K562 (cell line): ENCODE results near the gene H2BK1. TPM values are rescaled to one million over a fixed set of nuclear protein-coding genes. Genes with fewer than 3 reads are reported as not detected.

Experiments
- ATF6 ChIP-seq: sonication (generic); formaldehyde crosslinking; IDR thresholded peaks from 2 replicates; pipeline ENCODE4 v1.4.0; 2020; ENCODE audit warnings: mild to moderate bottlenecking, missing genetic modification reagents
- CXXC5 ChIP-seq: fragments of 250-450 bp; sonication (Bioruptor Pico); IDR thresholded peaks from 2 replicates; pipeline ENCODE4 v1.8.0; 2022; ENCODE audit warnings: inconsistent platforms, mild to moderate bottlenecking, moderate library complexity
- FOXM1 ChIP-seq, 2 experiments: fragments of 450-650 bp in 1 of 2; sonication (generic) in 1 of 2; formaldehyde crosslinking in 1 of 2; IDR thresholded peaks; 2 replicates each; pipeline versions ENCODE4 v1.6.1 to v1.9.0; 2017 to 2022; ENCODE audit warnings: low read depth in 2 of 2, mild to moderate bottlenecking in 2 of 2, missing genetic modification reagents in 1 of 2, moderate library complexity in 1 of 2
- HEY1 ChIP-seq: fragments of 250-450 bp; sonication (Bioruptor Pico); IDR thresholded peaks from 2 replicates; pipeline ENCODE4 v1.5.0; 2020; ENCODE audit warnings: mild to moderate bottlenecking, moderate library complexity, borderline replicate concordance
- HIVEP1 ChIP-seq: fragments of 250-450 bp; sonication (Bioruptor Pico); IDR thresholded peaks from 2 replicates; pipeline ENCODE4 v1.4.0; 2020; ENCODE audit warnings: mild to moderate bottlenecking
- MCM7 ChIP-seq, 2 experiments: fragments of 450-650 bp; IDR thresholded peaks; 2 replicates each; pipeline ENCODE4 v1.6.1; 2016 to 2018
- MED1 ChIP-seq: sonication (generic); formaldehyde crosslinking; IDR thresholded peaks from 2 replicates; pipeline ENCODE4 v1.8.1; 2023; ENCODE audit warnings: missing genetic modification reagents, borderline replicate concordance
- MTA3 ChIP-seq: fragments of 450-650 bp; formaldehyde crosslinking; IDR thresholded peaks from 2 replicates; pipeline ENCODE4 v1.6.1; 2017; ENCODE audit warnings: mild to moderate bottlenecking, borderline replicate concordance
- NR1H2 ChIP-seq: sonication (generic); formaldehyde crosslinking; IDR thresholded peaks from 2 replicates; pipeline ENCODE4 v1.4.0; 2020; ENCODE audit warnings: mild to moderate bottlenecking, missing genetic modification reagents
- NR2C1 ChIP-seq, 2 experiments: fragments of 450-650 bp; IDR thresholded peaks; 2 replicates each; pipeline ENCODE4 v1.6.1; 2017; ENCODE audit warnings: mild to moderate bottlenecking in 2 of 2, antibody characterized with exemption in 1 of 2, inconsistent platforms in 1 of 2, missing compliant biosample characterization in 1 of 2, missing genetic modification characterization in 1 of 2
- POLR3A ChIP-seq: IDR thresholded peaks from 2 replicates; pipeline ENCODE4 v1.6.1; 2011; ENCODE audit warnings: borderline replicate concordance, mild to moderate bottlenecking, moderate library complexity; ENCODE audit not compliant: insufficient read length, insufficient read depth; ENCODE audit errors: extremely low read depth
- RBM15 ChIP-seq: fragments of 200-400 bp; formaldehyde crosslinking; IDR thresholded peaks from 2 replicates; pipeline ENCODE4 v1.6.1; 2018; ENCODE audit warnings: mild to moderate bottlenecking, low read length, moderate library complexity; ENCODE audit not compliant: insufficient read depth
- RUNX1 ChIP-seq: sonication (generic); IDR thresholded peaks from 2 replicates; pipeline ENCODE4 v1.6.1; 2016; ENCODE audit warnings: antibody characterized with exemption, low read depth
- SIX5 ChIP-seq, 2 experiments: IDR thresholded peaks; 2 replicates each; pipeline ENCODE4 v1.6.1; 2011; ENCODE audit warnings: low read length in 2 of 2, borderline replicate concordance in 1 of 2, low read depth in 1 of 2, mild to moderate bottlenecking in 1 of 2, moderate library complexity in 1 of 2; ENCODE audit not compliant: insufficient read depth in 1 of 2
- SREBF2 ChIP-seq: sonication (generic); formaldehyde crosslinking; IDR thresholded peaks from 2 replicates; pipeline ENCODE4 v1.4.0; 2020; ENCODE audit warnings: mild to moderate bottlenecking, missing genetic modification reagents
- TEAD1 ChIP-seq, 2 experiments: fragments of 450-650 bp in 1 of 2; sonication (generic) in 1 of 2; formaldehyde crosslinking; IDR thresholded peaks; 2 replicates each; pipeline versions ENCODE4 v1.4.0 to v1.8.0; 2020 to 2022; ENCODE audit warnings: mild to moderate bottlenecking in 2 of 2, missing genetic modification reagents in 1 of 2
- XRCC4 ChIP-seq: IDR thresholded peaks from one replicate; pipeline ENCODE4 v1.6.1; 2011; ENCODE audit not compliant: insufficient read depth, insufficient read length; ENCODE audit errors: extremely low read depth
- ZKSCAN1 ChIP-seq: fragments of 150-350 bp; IDR thresholded peaks from 2 replicates; pipeline ENCODE4 v1.6.1; 2016; ENCODE audit warnings: low read depth, low read length
- ZNF184 ChIP-seq: sonication (generic); formaldehyde crosslinking; IDR thresholded peaks from 2 replicates; pipeline ENCODE4 v1.5.0; 2020; ENCODE audit warnings: missing genetic modification reagents
- ZNF398 ChIP-seq: fragments of 250-450 bp; sonication (Bioruptor Pico); IDR thresholded peaks from 2 replicates; pipeline ENCODE4 v1.8.0; 2021; ENCODE audit warnings: moderate library complexity, mild to moderate bottlenecking, inconsistent platforms
- ZZZ3 ChIP-seq: fragments of 450-650 bp; IDR thresholded peaks from 2 replicates; pipeline ENCODE4 v1.6.1; 2016; ENCODE audit warnings: antibody characterized with exemption, mild to moderate bottlenecking, moderate library complexity
- polyA plus RNA-seq, 8 experiments: library from polyadenylated mRNA; depleted of rRNA in 4 of 8; stranded (reverse) in 5 of 8; unstranded in 3 of 8; fragments of >200 nt; fragmentation: Nextera tagmentation in 2 of 8; fragmentation: Illumina TruSeq in 1 of 8; extraction: Ambion mirVana in 2 of 8; extraction: Trizol in 1 of 8; gene quantifications; 2 replicates each; pipeline versions ENCODE4 v1.2.1 to v1.2.3, GENCODE V29; 2011 to 2014; ENCODE audit warnings: inconsistent platforms in 1 of 8, missing spikeins in 1 of 8
- total RNA-seq, 7 experiments: library from RNA; depleted of rRNA in 6 of 7; stranded (reverse); fragments of >200 nt in 6 of 7; fragmentation: Illumina TruSeq in 2 of 7; extraction: Trizol in 2 of 7; gene quantifications; 2 replicates each; pipeline versions ENCODE4 v1.2.1 to v1.2.3, GENCODE V29; 2011 to 2021; ENCODE audit warnings: low replicate concordance in 1 of 7
- TF ChIP-seq, protein P1 (sequence below): fragments of 450-650 bp; IDR thresholded peaks from 2 replicates; pipeline ENCODE4 v1.6.1; 2016
- TF ChIP-seq, protein P2 (sequence below): fragments of 250-450 bp; sonication (Bioruptor Pico); IDR thresholded peaks from 2 replicates; pipeline ENCODE4 v1.5.0; 2022; ENCODE audit warnings: mild to moderate bottlenecking

The H2BK1 gene
- total and polyA plus RNA-seq, 9 of the 15 experiments (the other 6 are each of a cell fraction or from before 2014, with no cell fraction given), result not detected

GRCh38 chr7:151168787-151169162 lies 41.5 kb downstream of the H2BK1 start (continued):
- TF ChIP-seq, protein P1, sequence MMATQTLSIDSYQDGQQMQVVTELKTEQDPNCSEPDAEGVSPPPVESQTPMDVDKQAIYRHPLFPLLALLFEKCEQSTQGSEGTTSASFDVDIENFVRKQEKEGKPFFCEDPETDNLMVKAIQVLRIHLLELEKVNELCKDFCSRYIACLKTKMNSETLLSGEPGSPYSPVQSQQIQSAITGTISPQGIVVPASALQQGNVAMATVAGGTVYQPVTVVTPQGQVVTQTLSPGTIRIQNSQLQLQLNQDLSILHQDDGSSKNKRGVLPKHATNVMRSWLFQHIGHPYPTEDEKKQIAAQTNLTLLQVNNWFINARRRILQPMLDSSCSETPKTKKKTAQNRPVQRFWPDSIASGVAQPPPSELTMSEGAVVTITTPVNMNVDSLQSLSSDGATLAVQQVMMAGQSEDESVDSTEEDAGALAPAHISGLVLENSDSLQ, result peak; percentile 20; the same call in 1 of the 2 replicates
- no peak for TF ChIP-seq ATF6 (CRISPR knock-in tag)
- TF ChIP-seq HIVEP1 (CRISPR knock-in tag), result no peak
- TF ChIP-seq SREBF2 (CRISPR knock-in tag), result no peak
- TF ChIP-seq, protein P2, sequence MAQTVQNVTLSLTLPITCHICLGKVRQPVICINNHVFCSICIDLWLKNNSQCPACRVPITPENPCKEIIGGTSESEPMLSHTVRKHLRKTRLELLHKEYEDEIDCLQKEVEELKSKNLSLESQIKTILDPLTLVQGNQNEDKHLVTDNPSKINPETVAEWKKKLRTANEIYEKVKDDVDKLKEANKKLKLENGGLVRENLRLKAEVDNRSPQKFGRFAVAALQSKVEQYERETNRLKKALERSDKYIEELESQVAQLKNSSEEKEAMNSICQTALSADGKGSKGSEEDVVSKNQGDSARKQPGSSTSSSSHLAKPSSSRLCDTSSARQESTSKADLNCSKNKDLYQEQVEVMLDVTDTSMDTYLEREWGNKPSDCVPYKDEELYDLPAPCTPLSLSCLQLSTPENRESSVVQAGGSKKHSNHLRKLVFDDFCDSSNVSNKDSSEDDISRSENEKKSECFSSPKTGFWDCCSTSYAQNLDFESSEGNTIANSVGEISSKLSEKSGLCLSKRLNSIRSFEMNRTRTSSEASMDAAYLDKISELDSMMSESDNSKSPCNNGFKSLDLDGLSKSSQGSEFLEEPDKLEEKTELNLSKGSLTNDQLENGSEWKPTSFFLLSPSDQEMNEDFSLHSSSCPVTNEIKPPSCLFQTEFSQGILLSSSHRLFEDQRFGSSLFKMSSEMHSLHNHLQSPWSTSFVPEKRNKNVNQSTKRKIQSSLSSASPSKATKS (CRISPR knock-in tag), result no peak
- TF ChIP-seq RUNX1, result no peak
- TF ChIP-seq ZNF398 (CRISPR knock-in tag), result no peak
- no peak for TF ChIP-seq TEAD1 (CRISPR knock-in tag; IDR thresholded peaks at IDR 0.05)
- no peak for TF ChIP-seq ZZZ3
- no peak for TF ChIP-seq MTA3
- 0 out of 2 replicates have a peak, but pooled peaks have one; percentile 27 for TF ChIP-seq NR2C1 (IDR thresholded peaks at IDR 0.05)
- TF ChIP-seq NR2C1 (tag; IDR thresholded peaks at IDR 0.05), result no peak
- no peak for TF ChIP-seq ZNF184 (CRISPR knock-in tag)
- TF ChIP-seq MCM7 (IDR thresholded peaks at IDR 0.05), result no peak
- no peak for TF ChIP-seq FOXM1 (IDR thresholded peaks at IDR 0.05; ENCODE audit: low read depth)
- no peak for TF ChIP-seq FOXM1 (CRISPR knock-in tag; IDR thresholded peaks at IDR 0.05; ENCODE audit: low read depth)
- no peak for TF ChIP-seq RBM15
- TF ChIP-seq HEY1 (CRISPR knock-in tag), result no peak
- no peak for TF ChIP-seq XRCC4
- TF ChIP-seq NR1H2 (CRISPR knock-in tag), result no peak
- TF ChIP-seq SIX5 (IDR thresholded peaks at IDR 0.05; ENCODE audit: borderline replicate concordance in 1 of 2, insufficient read depth in 1 of 2, low read depth in 1 of 2, low read length in 2 of 2), result no peak
- TF ChIP-seq POLR3A, result no peak
- no peak for TF ChIP-seq ZKSCAN1
- TF ChIP-seq MED1 (CRISPR knock-in tag), result no peak
- no peak for TF ChIP-seq CXXC5 (CRISPR knock-in tag)
